HEK293 (cell line): ENCODE measurements around the gene NEGR1.

Experiments used
- FEZF1 ChIP-seq: fragments of 450-650 bp; formaldehyde crosslinking; IDR thresholded peaks from 2 replicates; pipeline ENCODE4 v1.5.1; 2016; ENCODE audit warnings: missing biosample characterization, missing genetic modification characterization
- IKZF3 ChIP-seq: fragments of 450-650 bp; IDR thresholded peaks from 2 replicates; pipeline ENCODE4 v1.5.0; 2018; ENCODE audit warnings: missing biosample characterization, mild to moderate bottlenecking, missing genetic modification characterization, moderate library complexity
- YY1 ChIP-seq: fragments of 450-650 bp; formaldehyde crosslinking; IDR thresholded peaks from 2 replicates; pipeline ENCODE4 v1.5.1; 2018; ENCODE audit warnings: missing biosample characterization, missing genetic modification characterization
- ZNF146 ChIP-seq: fragments of 450-650 bp; formaldehyde crosslinking; IDR thresholded peaks from 2 replicates; pipeline ENCODE4 v1.5.1; 2016; ENCODE audit warnings: missing biosample characterization, missing genetic modification characterization
- ZNF24 ChIP-seq: fragments of 450-650 bp; formaldehyde crosslinking; IDR thresholded peaks from 2 replicates; pipeline ENCODE4 v1.5.1; 2016; ENCODE audit warnings: missing biosample characterization, missing genetic modification characterization
- ZNF561 ChIP-seq: fragments of 450-650 bp; IDR thresholded peaks from 2 replicates; pipeline ENCODE4 v1.5.1; 2018; ENCODE audit warnings: missing biosample characterization, missing genetic modification characterization, borderline replicate concordance
- ZNF76 ChIP-seq: fragments of 450-650 bp; formaldehyde crosslinking; IDR thresholded peaks from 2 replicates; pipeline ENCODE4; 2016; ENCODE audit warnings: low read depth, missing biosample characterization, missing genetic modification characterization, borderline replicate concordance
- ZNF785 ChIP-seq: fragments of 450-650 bp; formaldehyde crosslinking; IDR thresholded peaks from 2 replicates; pipeline ENCODE4 v1.5.1; 2016; ENCODE audit warnings: missing biosample characterization, missing genetic modification characterization
- TF ChIP-seq, protein P1 (sequence below): fragments of 450-650 bp; formaldehyde crosslinking; IDR thresholded peaks from 2 replicates; pipeline ENCODE4 v1.5.1; 2016; ENCODE audit warnings: missing biosample characterization, missing genetic modification characterization
- TF ChIP-seq, protein P2 (sequence below): fragments of 450-650 bp; formaldehyde crosslinking; IDR thresholded peaks from 2 replicates; pipeline ENCODE4 v1.5.1; 2016; ENCODE audit warnings: missing biosample characterization, missing genetic modification characterization
- TF ChIP-seq, protein P3 (sequence below): fragments of 450-650 bp; formaldehyde crosslinking; IDR thresholded peaks from 2 replicates; pipeline ENCODE4 v1.5.1; 2016; ENCODE audit warnings: missing biosample characterization, missing genetic modification characterization
- TF ChIP-seq, protein P4 (sequence below): fragments of 450-650 bp; formaldehyde crosslinking; optimal IDR thresholded peaks from 2 replicates; pipeline ENCODE3; 2016; ENCODE audit warnings: missing biosample characterization, mild to moderate bottlenecking, missing genetic modification characterization
- TF ChIP-seq, protein P5 (sequence below): fragments of 450-650 bp; formaldehyde crosslinking; IDR thresholded peaks from 2 replicates; pipeline ENCODE4 v1.5.1; 2016; ENCODE audit warnings: missing biosample characterization, missing genetic modification characterization

DNA sequence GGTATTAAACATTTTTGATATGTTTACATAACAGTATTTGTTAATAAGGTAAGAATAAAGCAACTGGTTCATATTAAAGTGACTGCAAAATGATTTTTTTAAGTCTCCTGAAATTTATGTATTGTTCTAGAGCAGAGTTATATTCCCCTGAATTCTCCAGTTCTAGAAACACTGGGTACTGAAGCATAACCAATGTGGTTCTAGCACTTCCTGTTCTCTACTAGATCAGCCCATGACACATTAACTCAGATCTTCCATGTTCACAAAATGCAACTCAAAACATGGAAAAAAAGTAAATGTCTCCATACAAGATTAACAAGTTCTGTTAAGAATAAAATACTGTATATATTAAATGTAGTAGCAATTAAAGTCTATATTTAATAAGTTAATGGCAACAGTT, 3.9 kb downstream of the NEGR1 start:
- TF ChIP-seq, protein P1, sequence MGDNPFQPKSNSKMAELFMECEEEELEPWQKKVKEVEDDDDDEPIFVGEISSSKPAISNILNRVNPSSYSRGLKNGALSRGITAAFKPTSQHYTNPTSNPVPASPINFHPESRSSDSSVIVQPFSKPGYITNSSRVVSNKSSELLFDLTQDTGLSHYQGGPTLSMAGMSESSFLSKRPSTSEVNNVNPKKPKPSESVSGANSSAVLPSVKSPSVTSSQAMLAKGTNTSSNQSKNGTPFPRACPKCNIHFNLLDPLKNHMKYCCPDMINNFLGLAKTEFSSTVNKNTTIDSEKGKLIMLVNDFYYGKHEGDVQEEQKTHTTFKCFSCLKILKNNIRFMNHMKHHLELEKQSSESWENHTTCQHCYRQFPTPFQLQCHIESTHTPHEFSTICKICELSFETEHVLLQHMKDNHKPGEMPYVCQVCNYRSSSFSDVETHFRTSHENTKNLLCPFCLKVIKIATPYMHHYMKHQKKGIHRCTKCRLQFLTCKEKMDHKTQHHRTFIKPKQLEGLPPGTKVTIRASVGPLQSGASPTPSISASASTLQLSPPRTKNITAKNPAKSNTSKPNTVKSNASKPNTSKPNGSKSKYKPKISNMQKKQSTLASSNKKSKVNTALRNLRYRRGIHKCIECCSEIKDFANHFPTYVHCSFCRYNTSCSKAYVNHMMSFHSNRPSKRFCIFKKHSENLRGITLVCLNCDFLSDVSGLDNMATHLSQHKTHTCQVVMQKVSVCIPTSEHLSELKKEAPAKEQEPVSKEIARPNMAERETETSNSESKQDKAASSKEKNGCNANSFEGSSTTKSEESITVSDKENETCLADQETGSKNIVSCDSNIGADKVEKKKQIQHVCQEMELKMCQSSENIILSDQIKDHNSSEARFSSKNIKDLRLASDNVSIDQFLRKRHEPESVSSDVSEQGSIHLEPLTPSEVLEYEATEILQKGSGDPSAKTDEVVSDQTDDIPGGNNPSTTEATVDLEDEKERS (tag by site-specific recombination) = no peak
- TF ChIP-seq, protein P2, sequence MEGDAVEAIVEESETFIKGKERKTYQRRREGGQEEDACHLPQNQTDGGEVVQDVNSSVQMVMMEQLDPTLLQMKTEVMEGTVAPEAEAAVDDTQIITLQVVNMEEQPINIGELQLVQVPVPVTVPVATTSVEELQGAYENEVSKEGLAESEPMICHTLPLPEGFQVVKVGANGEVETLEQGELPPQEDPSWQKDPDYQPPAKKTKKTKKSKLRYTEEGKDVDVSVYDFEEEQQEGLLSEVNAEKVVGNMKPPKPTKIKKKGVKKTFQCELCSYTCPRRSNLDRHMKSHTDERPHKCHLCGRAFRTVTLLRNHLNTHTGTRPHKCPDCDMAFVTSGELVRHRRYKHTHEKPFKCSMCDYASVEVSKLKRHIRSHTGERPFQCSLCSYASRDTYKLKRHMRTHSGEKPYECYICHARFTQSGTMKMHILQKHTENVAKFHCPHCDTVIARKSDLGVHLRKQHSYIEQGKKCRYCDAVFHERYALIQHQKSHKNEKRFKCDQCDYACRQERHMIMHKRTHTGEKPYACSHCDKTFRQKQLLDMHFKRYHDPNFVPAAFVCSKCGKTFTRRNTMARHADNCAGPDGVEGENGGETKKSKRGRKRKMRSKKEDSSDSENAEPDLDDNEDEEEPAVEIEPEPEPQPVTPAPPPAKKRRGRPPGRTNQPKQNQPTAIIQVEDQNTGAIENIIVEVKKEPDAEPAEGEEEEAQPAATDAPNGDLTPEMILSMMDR = no peak
- TF ChIP-seq ZNF24 (tag by site-specific recombination) (no peak), FEZF1 (tag by site-specific recombination) (no peak), YY1 (no peak), ZNF785 (tag by site-specific recombination) (no peak), ZNF561 (no peak), IKZF3 (tag by site-specific recombination) (no peak), ZNF146 (tag by site-specific recombination) (no peak), ZNF76 (tag by site-specific recombination) (no peak)
- TF ChIP-seq, protein P3, sequence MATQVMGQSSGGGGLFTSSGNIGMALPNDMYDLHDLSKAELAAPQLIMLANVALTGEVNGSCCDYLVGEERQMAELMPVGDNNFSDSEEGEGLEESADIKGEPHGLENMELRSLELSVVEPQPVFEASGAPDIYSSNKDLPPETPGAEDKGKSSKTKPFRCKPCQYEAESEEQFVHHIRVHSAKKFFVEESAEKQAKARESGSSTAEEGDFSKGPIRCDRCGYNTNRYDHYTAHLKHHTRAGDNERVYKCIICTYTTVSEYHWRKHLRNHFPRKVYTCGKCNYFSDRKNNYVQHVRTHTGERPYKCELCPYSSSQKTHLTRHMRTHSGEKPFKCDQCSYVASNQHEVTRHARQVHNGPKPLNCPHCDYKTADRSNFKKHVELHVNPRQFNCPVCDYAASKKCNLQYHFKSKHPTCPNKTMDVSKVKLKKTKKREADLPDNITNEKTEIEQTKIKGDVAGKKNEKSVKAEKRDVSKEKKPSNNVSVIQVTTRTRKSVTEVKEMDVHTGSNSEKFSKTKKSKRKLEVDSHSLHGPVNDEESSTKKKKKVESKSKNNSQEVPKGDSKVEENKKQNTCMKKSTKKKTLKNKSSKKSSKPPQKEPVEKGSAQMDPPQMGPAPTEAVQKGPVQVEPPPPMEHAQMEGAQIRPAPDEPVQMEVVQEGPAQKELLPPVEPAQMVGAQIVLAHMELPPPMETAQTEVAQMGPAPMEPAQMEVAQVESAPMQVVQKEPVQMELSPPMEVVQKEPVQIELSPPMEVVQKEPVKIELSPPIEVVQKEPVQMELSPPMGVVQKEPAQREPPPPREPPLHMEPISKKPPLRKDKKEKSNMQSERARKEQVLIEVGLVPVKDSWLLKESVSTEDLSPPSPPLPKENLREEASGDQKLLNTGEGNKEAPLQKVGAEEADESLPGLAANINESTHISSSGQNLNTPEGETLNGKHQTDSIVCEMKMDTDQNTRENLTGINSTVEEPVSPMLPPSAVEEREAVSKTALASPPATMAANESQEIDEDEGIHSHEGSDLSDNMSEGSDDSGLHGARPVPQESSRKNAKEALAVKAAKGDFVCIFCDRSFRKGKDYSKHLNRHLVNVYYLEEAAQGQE (tag by site-specific recombination) = no peak
- TF ChIP-seq, protein P4, sequence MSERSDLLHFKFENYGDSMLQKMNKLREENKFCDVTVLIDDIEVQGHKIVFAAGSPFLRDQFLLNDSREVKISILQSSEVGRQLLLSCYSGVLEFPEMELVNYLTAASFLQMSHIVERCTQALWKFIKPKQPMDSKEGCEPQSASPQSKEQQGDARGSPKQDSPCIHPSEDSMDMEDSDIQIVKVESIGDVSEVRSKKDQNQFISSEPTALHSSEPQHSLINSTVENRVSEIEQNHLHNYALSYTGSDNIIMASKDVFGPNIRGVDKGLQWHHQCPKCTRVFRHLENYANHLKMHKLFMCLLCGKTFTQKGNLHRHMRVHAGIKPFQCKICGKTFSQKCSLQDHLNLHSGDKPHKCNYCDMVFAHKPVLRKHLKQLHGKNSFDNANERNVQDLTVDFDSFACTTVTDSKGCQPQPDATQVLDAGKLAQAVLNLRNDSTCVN (tag by site-specific recombination) = no peak
- TF ChIP-seq, protein P5, sequence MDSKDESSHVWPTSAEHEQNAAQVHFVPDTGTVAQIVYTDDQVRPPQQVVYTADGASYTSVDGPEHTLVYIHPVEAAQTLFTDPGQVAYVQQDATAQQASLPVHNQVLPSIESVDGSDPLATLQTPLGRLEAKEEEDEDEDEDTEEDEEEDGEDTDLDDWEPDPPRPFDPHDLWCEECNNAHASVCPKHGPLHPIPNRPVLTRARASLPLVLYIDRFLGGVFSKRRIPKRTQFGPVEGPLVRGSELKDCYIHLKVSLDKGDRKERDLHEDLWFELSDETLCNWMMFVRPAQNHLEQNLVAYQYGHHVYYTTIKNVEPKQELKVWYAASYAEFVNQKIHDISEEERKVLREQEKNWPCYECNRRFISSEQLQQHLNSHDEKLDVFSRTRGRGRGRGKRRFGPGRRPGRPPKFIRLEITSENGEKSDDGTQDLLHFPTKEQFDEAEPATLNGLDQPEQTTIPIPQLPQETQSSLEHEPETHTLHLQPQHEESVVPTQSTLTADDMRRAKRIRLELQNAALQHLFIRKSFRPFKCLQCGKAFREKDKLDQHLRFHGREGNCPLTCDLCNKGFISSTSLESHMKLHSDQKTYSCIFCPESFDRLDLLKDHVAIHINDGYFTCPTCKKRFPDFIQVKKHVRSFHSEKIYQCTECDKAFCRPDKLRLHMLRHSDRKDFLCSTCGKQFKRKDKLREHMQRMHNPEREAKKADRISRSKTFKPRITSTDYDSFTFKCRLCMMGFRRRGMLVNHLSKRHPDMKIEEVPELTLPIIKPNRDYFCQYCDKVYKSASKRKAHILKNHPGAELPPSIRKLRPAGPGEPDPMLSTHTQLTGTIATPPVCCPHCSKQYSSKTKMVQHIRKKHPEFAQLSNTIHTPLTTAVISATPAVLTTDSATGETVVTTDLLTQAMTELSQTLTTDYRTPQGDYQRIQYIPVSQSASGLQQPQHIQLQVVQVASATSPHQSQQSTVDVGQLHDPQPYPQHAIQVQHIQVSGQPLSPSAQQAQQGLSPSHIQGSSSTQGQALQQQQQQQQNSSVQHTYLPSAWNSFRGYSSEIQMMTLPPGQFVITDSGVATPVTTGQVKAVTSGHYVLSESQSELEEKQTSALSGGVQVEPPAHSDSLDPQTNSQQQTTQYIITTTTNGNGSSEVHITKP (tag by site-specific recombination) = no peak
